Progenitor cell of endocrine pancreas (in vitro differentiated cells): ENCODE measurements around the gene HMOX2. TPM values are rescaled to one million over a fixed set of nuclear protein-coding genes. Genes with fewer than 3 reads are reported as not detected.

ENCODE experiments used
- DNase-seq: peaks from one replicate; pipeline ENCODE4 v3.0.0; 2021; ENCODE audit warnings: low spot score; ENCODE audit not compliant: unreplicated experiment
- H3K27ac Mint-ChIP-seq: 2 replicates; pipeline ENCODE4 v1.8.0; 2021; ENCODE audit warnings: mild to moderate bottlenecking, moderate library complexity, mixed read lengths
- H3K27me3 Mint-ChIP-seq: 2 replicates; pipeline ENCODE4 v1.8.0; 2021; ENCODE audit warnings: mixed read lengths
- H3K36me3 Mint-ChIP-seq: 2 replicates; pipeline ENCODE4 v1.8.0; 2022; ENCODE audit warnings: mixed read lengths; ENCODE audit not compliant: insufficient read depth
- H3K4me1 Mint-ChIP-seq: 2 replicates; pipeline ENCODE4 v1.8.0; 2021; ENCODE audit warnings: low read depth, mixed read lengths
- H3K4me3 Mint-ChIP-seq: 2 replicates; pipeline ENCODE4 v1.8.0; 2021; ENCODE audit warnings: low read depth, mild to moderate bottlenecking, moderate library complexity, mixed read lengths
- H3K9me3 Mint-ChIP-seq: 2 replicates; pipeline ENCODE4 v1.8.0; 2021; ENCODE audit warnings: low read depth, mixed read lengths
- total RNA-seq: library from RNA; stranded (reverse); gene quantifications from 2 replicates; pipeline ENCODE4 v1.2.1, GENCODE V29; 2021
- TF ChIP-seq, protein P1 (sequence below): fragments of 200-600 bp; sonication (generic); IDR thresholded peaks from one replicate; pipeline ENCODE4 v1.5.0; 2021; ENCODE audit warnings: antibody characterized with exemption, mild to moderate bottlenecking; ENCODE audit not compliant: unreplicated experiment

The HMOX2 gene
- total RNA-seq, 1 donor from 2014 or later = 30.1 TPM

DNA sequence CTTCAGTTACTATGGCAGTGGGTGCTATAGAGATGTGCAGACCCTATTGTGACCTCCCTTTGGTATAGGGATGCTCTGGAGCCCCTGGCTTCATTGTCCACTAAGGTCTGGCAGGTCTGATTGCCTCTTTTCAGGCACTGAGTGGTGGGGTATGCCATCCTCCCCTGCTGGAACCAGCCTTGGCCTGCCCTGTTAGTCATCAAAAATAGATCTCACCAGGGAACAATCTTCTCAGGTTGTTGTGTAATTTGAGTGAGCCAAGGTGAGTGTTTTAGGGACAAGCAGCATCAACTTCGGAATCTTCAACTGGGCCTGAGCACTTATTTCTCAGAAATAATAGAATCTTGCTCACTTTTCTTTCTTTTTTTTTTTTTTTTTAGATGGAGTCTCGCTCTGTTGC is 19.6 kb downstream of the HMOX2 start:
- Mint-ChIP-seq H3K4me1 (peaks cover 14% of the 10 kb centered on the region), H3K27me3 (no peaks in the 10 kb centered on the region), H3K27ac (no peak overlapping the region), H3K36me3 (no peaks in the 10 kb centered on the region), H3K4me3 (no peak overlapping the region), H3K9me3 (no peaks in the 10 kb centered on the region)
- DNase-seq = no peak
- TF ChIP-seq, protein P1, sequence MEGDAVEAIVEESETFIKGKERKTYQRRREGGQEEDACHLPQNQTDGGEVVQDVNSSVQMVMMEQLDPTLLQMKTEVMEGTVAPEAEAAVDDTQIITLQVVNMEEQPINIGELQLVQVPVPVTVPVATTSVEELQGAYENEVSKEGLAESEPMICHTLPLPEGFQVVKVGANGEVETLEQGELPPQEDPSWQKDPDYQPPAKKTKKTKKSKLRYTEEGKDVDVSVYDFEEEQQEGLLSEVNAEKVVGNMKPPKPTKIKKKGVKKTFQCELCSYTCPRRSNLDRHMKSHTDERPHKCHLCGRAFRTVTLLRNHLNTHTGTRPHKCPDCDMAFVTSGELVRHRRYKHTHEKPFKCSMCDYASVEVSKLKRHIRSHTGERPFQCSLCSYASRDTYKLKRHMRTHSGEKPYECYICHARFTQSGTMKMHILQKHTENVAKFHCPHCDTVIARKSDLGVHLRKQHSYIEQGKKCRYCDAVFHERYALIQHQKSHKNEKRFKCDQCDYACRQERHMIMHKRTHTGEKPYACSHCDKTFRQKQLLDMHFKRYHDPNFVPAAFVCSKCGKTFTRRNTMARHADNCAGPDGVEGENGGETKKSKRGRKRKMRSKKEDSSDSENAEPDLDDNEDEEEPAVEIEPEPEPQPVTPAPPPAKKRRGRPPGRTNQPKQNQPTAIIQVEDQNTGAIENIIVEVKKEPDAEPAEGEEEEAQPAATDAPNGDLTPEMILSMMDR = no peak

DNA sequence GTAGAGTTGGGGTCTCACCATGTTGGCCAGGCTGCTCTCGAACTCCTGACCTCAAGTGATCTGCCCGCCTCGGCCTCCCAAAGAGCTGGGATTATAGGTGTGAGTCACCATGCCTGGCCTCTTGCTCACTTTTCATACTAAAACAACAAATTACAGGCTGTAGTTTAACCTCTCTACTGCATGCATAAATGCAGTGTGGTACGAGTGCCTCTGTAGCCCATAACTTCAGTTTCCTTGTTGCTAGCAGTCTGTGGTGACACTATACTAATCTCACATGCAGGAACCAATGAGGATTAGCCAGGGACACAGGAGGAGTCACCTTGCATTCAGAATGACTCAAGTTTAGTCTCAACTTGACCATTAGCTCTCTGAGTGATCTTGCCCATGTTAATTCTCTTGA is 20.1 kb downstream of the HMOX2 start:
- H3K9me3 Mint-ChIP-seq = no peaks in the 10 kb centered on the region
- H3K4me1 Mint-ChIP-seq = peaks cover 18% of the 10 kb centered on the region
- no peak for DNase-seq
- H3K27ac Mint-ChIP-seq = no peak overlapping the region
- no peaks in the 10 kb centered on the region for H3K27me3 Mint-ChIP-seq
- H3K36me3 Mint-ChIP-seq = no peaks in the 10 kb centered on the region
- H3K4me3 Mint-ChIP-seq = no peak overlapping the region
- TF ChIP-seq, protein P1 = no peak

DNA sequence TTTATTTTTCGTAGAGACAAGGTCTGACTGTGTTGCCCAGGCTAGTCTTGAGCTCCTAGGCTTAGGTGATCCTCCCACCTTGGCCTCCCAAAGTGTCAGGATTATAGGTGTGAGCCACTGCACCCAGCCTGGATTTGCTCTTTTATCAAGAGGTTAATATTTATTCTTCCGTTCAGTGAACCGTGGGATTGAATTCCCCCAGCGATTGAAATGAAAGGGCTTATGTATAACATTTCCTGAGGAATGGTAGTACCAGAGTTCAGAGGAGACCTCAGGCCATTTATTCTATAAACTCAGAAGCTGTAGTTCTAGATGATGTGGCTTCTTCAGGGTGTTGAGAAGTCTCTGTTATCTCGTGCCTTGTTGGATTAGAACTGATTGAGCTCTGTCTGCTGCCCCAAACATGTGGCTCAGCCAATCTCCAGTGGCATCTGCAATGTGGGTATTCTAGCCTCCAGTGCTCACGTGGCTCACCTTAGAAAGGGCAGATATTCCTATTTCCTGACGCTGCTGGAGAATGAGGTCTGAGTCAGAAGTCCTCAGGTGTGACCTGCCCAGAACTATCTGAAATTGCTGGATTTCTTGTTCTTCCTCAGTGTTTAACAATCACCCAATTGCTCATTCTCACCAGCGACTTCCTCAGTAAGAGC is 22.5 kb downstream of the HMOX2 start:
- DNase-seq = no peak
- Mint-ChIP-seq H3K4me3 (no peak overlapping the region), H3K9me3 (no peaks in the 10 kb centered on the region), H3K27me3 (no peaks in the 10 kb centered on the region), H3K27ac (no peak overlapping the region), H3K4me1 (peaks cover 23% of the 10 kb centered on the region), H3K36me3 (no peaks in the 10 kb centered on the region)
- TF ChIP-seq, protein P1 = no peak

DNA sequence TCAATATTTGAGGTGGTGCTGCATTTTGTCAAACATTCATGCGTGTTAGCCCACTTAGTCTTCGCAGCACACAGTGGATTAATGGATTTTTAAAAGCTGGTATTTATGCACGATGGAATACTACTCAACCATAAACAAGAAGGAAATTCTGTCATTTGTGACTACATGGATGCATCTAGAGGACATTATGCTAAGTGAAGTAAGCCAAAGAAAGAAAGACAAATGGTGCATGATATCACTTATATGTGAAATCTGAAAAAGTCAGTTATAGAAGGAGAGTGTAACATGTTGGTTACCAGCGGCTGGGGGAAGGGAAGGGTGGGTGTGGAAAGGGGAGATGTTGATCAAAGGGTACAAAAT is 23.0 kb downstream of the HMOX2 start:
- no peak for DNase-seq
- Mint-ChIP-seq H3K9me3 (no peaks in the 10 kb centered on the region), H3K27me3 (no peaks in the 10 kb centered on the region), H3K36me3 (no peaks in the 10 kb centered on the region), H3K4me1 (peaks cover 23% of the 10 kb centered on the region), H3K4me3 (no peak overlapping the region), H3K27ac (no peak overlapping the region)
- TF ChIP-seq, protein P1 = no peak

DNA sequence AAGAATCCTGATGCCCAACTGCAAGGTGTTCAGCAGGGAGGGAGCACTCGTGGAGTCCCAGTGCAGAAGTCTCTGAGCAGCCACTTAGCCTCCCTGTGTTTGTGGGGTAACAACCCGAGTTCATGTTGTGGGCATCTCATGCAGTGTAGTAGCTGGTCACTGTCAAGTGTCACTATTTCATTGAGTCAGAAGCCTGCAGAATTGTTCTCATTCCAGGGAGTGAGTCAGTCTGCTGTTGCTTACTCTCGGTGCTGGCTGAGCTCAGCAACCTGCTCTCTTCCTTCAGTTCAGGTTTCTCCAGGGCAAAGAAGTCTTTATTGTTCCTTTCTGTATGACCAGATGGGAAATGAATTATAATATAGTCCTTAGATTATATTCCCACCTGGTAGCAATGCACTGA is 24.1 kb downstream of the HMOX2 start:
- H3K36me3 Mint-ChIP-seq = no peaks in the 10 kb centered on the region
- H3K27me3 Mint-ChIP-seq = no peaks in the 10 kb centered on the region
- H3K4me3 Mint-ChIP-seq = no peak overlapping the region

More for the DNA sequence above, 24.1 kb downstream of the HMOX2 start:
- TF ChIP-seq, protein P1 = no peak
- no peaks in the 10 kb centered on the region for H3K9me3 Mint-ChIP-seq
- peak overlapping the region; percentile 94 for H3K27ac Mint-ChIP-seq
- DNase-seq = no peak
- H3K4me1 Mint-ChIP-seq = peaks cover 23% of the 10 kb centered on the region
